Suprapubic skin (tissue), 4 donors: ENCODE measurements around the gene SDHAF1.

Experiments
- CTCF ChIP-seq, 2 donors: fragments of 200-600 bp in 1 of 2; fragments of 450-650 bp in 1 of 2; sonication (generic) in 1 of 2; IDR thresholded peaks; one replicate each; pipeline ENCODE4 v1.5.1; 2016 to 2019; ENCODE audit warnings: antibody characterized with exemption in 2 of 2, mild to moderate bottlenecking in 1 of 2, moderate library complexity in 1 of 2
- EP300 ChIP-seq: sonication (generic); formaldehyde crosslinking; IDR thresholded peaks from one replicate; pipeline ENCODE4 v1.6.1; 2017; ENCODE audit warnings: antibody characterized with exemption
- POLR2A ChIP-seq, 2 donors: fragments of 450-650 bp; IDR thresholded peaks; one replicate each; pipeline ENCODE4 v1.6.1; 2017; ENCODE audit warnings: antibody characterized with exemption in 2 of 2, mild to moderate bottlenecking in 2 of 2, moderate library complexity in 2 of 2
- POLR2AphosphoS5 ChIP-seq, 3 donors: sonication (generic); formaldehyde crosslinking; IDR thresholded peaks; one replicate each; pipeline ENCODE4 v1.6.1; 2017; ENCODE audit warnings: antibody characterized with exemption in 3 of 3

- TF ChIP-seq CTCF (IDR thresholded peaks at IDR 0.05) (no peak), POLR2AphosphoS5 (IDR thresholded peaks at IDR 0.05) (no peak), POLR2A (IDR thresholded peaks at IDR 0.05) (no peak), EP300 (no peak)
Observed at GRCh38 chr19:35983177-35983576, 11.8 kb upstream of the SDHAF1 start.
